Adipose tissue (tissue), 3 donors: ENCODE measurements around the gene PPP1R37. TPM values are rescaled to one million over a fixed set of nuclear protein-coding genes. Genes with fewer than 3 reads are reported as not detected.

Source experiments
- H3K27ac ChIP-seq: one replicate; pipeline ENCODE4 v1.5.1; 2013; ENCODE audit warnings: low read depth, low read length
- WGBS, 3 donors: extraction: QIAGEN DNeasy Blood & Tissue Kit; methylation state at CpG; one replicate each; pipeline ENCODE4 v1.1.7; 2013; 5-methylcytosine and 5-hydroxymethylcytosine counted together
- polyA plus RNA-seq, 3 donors: library from polyadenylated mRNA; stranded (reverse); fragments of 200-250 nt; gene quantifications; one replicate each; pipeline ENCODE4 v1.2.3, GENCODE V29; 2013
- donor health status: healthy with polysubstance abuse.
- donor health status: Bipolar disorder and iron deficiency.
- donor health status: healthy.

PPP1R37 gene
- polyA plus RNA-seq, 3 donors, result 15.4 to 17.5 (median 16.9) TPM

DNA sequence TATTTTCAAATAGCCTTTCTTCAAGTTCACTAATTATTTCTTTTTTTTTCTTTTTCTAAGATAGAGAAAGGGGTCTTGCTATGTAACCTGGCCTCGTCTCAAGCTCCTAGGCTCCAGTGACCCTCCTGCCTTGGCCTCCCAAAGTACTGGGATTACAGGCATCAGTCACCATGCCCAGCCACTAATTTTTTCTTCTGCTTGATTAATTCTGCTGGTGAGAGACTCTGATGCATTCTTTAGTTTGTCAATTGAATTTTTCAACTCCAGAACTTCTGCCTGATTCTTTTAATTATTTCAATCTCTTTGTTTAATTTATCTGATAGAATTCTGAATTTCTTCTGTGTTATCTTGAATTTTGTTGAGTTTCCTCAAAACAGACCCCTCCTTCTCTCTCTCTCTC is 97.0 kb downstream of the PPP1R37 start:
- WGBS, 3 donors, result 92 to 100% (median 92%) methylated on average over 1 of the region's 1 CpG

DNA sequence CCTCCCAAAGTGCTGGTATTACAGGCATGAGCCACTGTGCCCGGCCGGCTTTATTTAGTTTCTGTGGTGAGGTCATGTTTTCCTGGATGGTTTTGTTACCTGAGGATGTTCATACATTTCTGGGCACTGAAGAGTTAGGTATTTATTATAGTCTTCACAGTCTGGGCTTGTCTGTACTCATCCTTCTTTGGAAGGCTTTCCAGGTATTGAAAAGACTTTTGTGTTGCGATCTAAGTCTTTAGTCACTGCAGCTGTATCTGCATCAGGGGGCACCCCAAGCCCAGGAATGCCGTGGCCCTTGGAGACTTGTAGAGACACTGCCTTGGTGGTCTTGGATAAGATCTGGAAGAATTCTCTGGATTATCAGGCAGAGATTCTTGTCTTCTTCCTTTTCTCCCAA is 98.4 kb downstream of the PPP1R37 start:
- WGBS, 3 donors, result 92 to 98% (median 93%) methylated on average over 4 of the region's 4 CpGs
- no peak overlapping the region for H3K27ac ChIP-seq

More for the DNA sequence above, 97.0 kb downstream of the PPP1R37 start:
- H3K27ac ChIP-seq, result no peak overlapping the region

DNA sequence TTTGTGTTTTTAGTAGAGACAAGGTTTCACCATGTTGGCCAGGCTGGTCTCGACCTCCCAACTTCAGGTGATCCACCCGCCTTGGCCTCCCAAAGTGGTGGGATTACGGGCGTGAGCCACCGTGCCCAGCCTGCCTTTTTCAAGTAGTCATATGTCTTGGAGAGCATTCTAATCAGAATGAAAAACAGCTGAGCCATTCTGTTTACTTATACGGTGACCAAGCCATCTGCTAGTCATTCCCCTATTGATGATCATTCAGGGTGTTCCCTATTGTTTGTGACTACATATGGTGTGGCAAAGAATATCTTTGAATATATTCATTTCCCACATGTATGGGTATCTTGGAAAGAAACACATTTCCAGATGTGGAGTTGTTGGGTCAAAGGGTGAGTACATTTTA is 102.8 kb downstream of the PPP1R37 start:
- H3K27ac ChIP-seq, result no peak overlapping the region
- 83 to 92% (median 91%) methylated on average over 6 of the region's 6 CpGs for WGBS, 3 donors

Other genes with a start within 250 kb of the PPP1R37 start
- 10 to 100 TPM; 23.8 to 83.0 (median 58.7) TPM for gene NECTIN2, start 246.9 kb upstream of the PPP1R37 start, polyA plus RNA-seq
- gene TOMM40, start 201.9 kb upstream of the PPP1R37 start, polyA plus RNA-seq, result 10 to 100 TPM; 25.6 to 60.5 (median 26.4) TPM
- 1,000 to 10,000 TPM in 1 of 3 donors, 100 to 1,000 TPM in 2; 118 to 1,060 (median 448) TPM for gene APOE, start 187.4 kb upstream of the PPP1R37 start, polyA plus RNA-seq
- gene APOC1, start 178.6 kb upstream of the PPP1R37 start, polyA plus RNA-seq, result 10 to 100 TPM; 33.9 to 42.9 (median 40.3) TPM
- not detected for gene APOC4, start 150.9 kb upstream of the PPP1R37 start, polyA plus RNA-seq
- gene APOC2, start 147.1 kb upstream of the PPP1R37 start, polyA plus RNA-seq, result under 1 TPM in 2 of 3 donors, not detected in 1; 0.18 to 0.36 TPM
- 100 to 1,000 TPM in 1 of 3 donors, 10 to 100 TPM in 2; 55.8 to 151 (median 75.7) TPM for gene CLPTM1, start 137.8 kb upstream of the PPP1R37 start, polyA plus RNA-seq
- gene RELB, start 91.7 kb upstream of the PPP1R37 start, polyA plus RNA-seq, result 10 to 100 TPM; 11.0 to 64.9 (median 12.7) TPM
- gene CLASRP, start 54.1 kb upstream of the PPP1R37 start, polyA plus RNA-seq, result 10 to 100 TPM; 40.2 to 73.4 (median 57.3) TPM
- gene ZNF296, start 16.7 kb upstream of the PPP1R37 start, polyA plus RNA-seq, result under 1 TPM; 0.22 to 0.48 (median 0.45) TPM
- 10 to 100 TPM; 12.4 to 29.6 (median 19.3) TPM for gene GEMIN7, start 13.9 kb upstream of the PPP1R37 start, polyA plus RNA-seq
- under 1 TPM; 0.04 to 0.11 (median 0.05) TPM for gene NKPD1, start 67.8 kb downstream of the PPP1R37 start, polyA plus RNA-seq
- 10 to 100 TPM; 25.0 to 43.9 (median 31.7) TPM for gene TRAPPC6A, start 85.1 kb downstream of the PPP1R37 start, polyA plus RNA-seq
- 1 to 10 TPM; 3.5 to 4.0 (median 3.9) TPM for gene BLOC1S3, start 85.6 kb downstream of the PPP1R37 start, polyA plus RNA-seq
- 1 to 10 TPM; 1.1 to 5.0 (median 1.7) TPM for gene EXOC3L2, start 152.2 kb downstream of the PPP1R37 start, polyA plus RNA-seq
- gene MARK4, start 158.1 kb downstream of the PPP1R37 start, polyA plus RNA-seq, result 10 to 100 TPM; 10.8 to 18.7 (median 14.7) TPM
- 10 to 100 TPM in 1 of 3 donors, 1 to 10 TPM in 2; 2.9 to 12.5 (median 9.2) TPM for gene CKM, start 229.7 kb downstream of the PPP1R37 start, polyA plus RNA-seq
- 1 to 10 TPM in 1 of 3 donors, under 1 TPM in 1, not detected in 1; 0.18 to 3.2 TPM for gene KLC3, start 247.6 kb downstream of the PPP1R37 start, polyA plus RNA-seq